Common myeloid progenitor, CD34-positive (primary cell): ENCODE results near the gene NOX5.

Source experiments
- CTCF ChIA-PET: fragments of 350-600 bp; sonication (Branson Sonifier 250); formaldehyde crosslinking; loops from one replicate; lab custom pipeline; 2021; ENCODE audit warnings: antibody characterized with exemption; lab: Charles Lee
- POLR2A ChIA-PET: fragments of 350-600 bp; sonication (Branson Sonifier 250); formaldehyde crosslinking; loops from one replicate; lab custom pipeline; 2021; ENCODE audit warnings: antibody characterized with exemption; lab: Charles Lee
- DNase-seq, 3 donors: peaks; one replicate each; pipeline versions ENCODE4 v3.0.0 to v3.0.0-alpha.2; 2013
- H3K27ac ChIP-seq, 2 experiments: 1 replicate in 1 of 2; 2 replicates in 1 of 2; pipeline ENCODE4 v1.7.0; 2013; ENCODE audit warnings: inconsistent platforms in 2 of 2, low read length in 2 of 2, mild to moderate bottlenecking in 2 of 2, low read depth in 1 of 2, moderate library complexity in 1 of 2; ENCODE audit not compliant: severe bottlenecking in 2 of 2, insufficient read depth in 1 of 2, poor library complexity in 1 of 2
- H3K27me3 ChIP-seq, 5 experiments: replicated peaks in 2 of 5; 1 replicate in 3 of 5; 2 replicates in 2 of 5; pipeline versions ENCODE4 v1.6.1 to v1.7.0; 2013; ENCODE audit warnings: low read length in 4 of 5, mild to moderate bottlenecking in 2 of 5, moderate library complexity in 2 of 5, inconsistent platforms in 1 of 5; ENCODE audit not compliant: insufficient read depth in 5 of 5, control insufficient read depth in 4 of 5
- H3K36me3 ChIP-seq, 4 experiments: 1 replicate in 2 of 4; 2 replicates in 2 of 4; pipeline versions ENCODE4 v1.6.1 to v1.7.0; 2013; ENCODE audit warnings: low read length in 3 of 4, control low read depth in 1 of 4, mild to moderate bottlenecking in 1 of 4; ENCODE audit not compliant: control insufficient read depth in 4 of 4, insufficient read depth in 4 of 4
- H3K4me1 ChIP-seq, 4 experiments: 1 replicate in 3 of 4; 2 replicates in 1 of 4; pipeline versions ENCODE4 v1.6.1 to v1.7.1; 2013; ENCODE audit warnings: low read length in 3 of 4, mild to moderate bottlenecking in 3 of 4, control low read depth in 1 of 4, inconsistent platforms in 1 of 4, moderate library complexity in 1 of 4; ENCODE audit not compliant: control insufficient read depth in 4 of 4, insufficient read depth in 4 of 4; ENCODE audit errors: control extremely low read depth in 1 of 4
- H3K4me3 ChIP-seq, 7 experiments: 1 replicate in 4 of 7; 2 replicates in 3 of 7; pipeline versions ENCODE4 v1.5.1 to v1.7.0; 2013; ENCODE audit warnings: mild to moderate bottlenecking in 7 of 7, low read length in 6 of 7, moderate library complexity in 6 of 7, inconsistent platforms in 2 of 7, low read depth in 2 of 7, control low read depth in 1 of 7; ENCODE audit not compliant: insufficient read depth in 4 of 7, control insufficient read depth in 1 of 7; ENCODE audit errors: extremely low read depth in 1 of 7
- H3K9me3 ChIP-seq, 5 experiments: 1 replicate in 4 of 5; 2 replicates in 1 of 5; pipeline versions ENCODE4 v1.6.1 to v1.7.1; 2013; ENCODE audit warnings: low read length in 4 of 5, mild to moderate bottlenecking in 2 of 5, inconsistent platforms in 1 of 5, low read depth in 1 of 5, moderate library complexity in 1 of 5; ENCODE audit not compliant: control insufficient read depth in 4 of 5, insufficient read depth in 2 of 5; ENCODE audit errors: control extremely low read depth in 1 of 5
- WGBS: methylation state at CpG from one replicate; pipeline ENCODE4 v1.1.5; 2013; ENCODE audit not compliant: insufficient coverage; 5-methylcytosine and 5-hydroxymethylcytosine counted together

NOX5 gene

GRCh38 chr15:69096196-69096595 is 81.7 kb downstream of the NOX5 start:
- Histone ChIP-seq H3K9me3 (no peaks in the 10 kb centered on the region), H3K4me3 (no peak overlapping the region), H3K36me3 (no peaks in the 10 kb centered on the region), H3K27me3 (no peaks in the 10 kb centered on the region), H3K27ac (no peak overlapping the region), H3K4me1 (peaks cover 0 to 9% (median 6%) of the 10 kb centered on the region in 4 experiments)
- ChIA-PET POLR2A (no interaction called here), CTCF (no interaction called here)
- no peak for DNase-seq
- 80% methylated on average over 1 of the region's 2 CpGs for WGBS

GRCh38 chr15:69096626-69097025 is 82.1 kb downstream of the NOX5 start:
- ChIA-PET POLR2A (no interaction called here), CTCF (no interaction called here)
- no CpG with 5 or more reads among the region's 2 CpGs for WGBS
- H3K4me1 ChIP-seq, result peaks cover 0 to 9% (median 6%) of the 10 kb centered on the region in 4 experiments
- no peaks in the 10 kb centered on the region for H3K9me3 ChIP-seq
- no peaks in the 10 kb centered on the region for H3K27me3 ChIP-seq
- H3K27ac ChIP-seq, result no peak overlapping the region
- H3K36me3 ChIP-seq, result no peaks in the 10 kb centered on the region
- no peak overlapping the region for H3K4me3 ChIP-seq
- DNase-seq, result no peak

GRCh38 chr15:69098771-69099170 is 84.3 kb downstream of the NOX5 start:
- ChIA-PET CTCF (interaction anchor here (1.1 kb wide), 1 partner anchor 17 kb away, joined by 3 read pairs; no protein-coding TSS in a partner anchor), POLR2A (no interaction called here)
- WGBS, result 87% methylated on average over 3 of the region's 7 CpGs

GRCh38 chr15:69099941-69100340 is 85.4 kb downstream of the NOX5 start:
- Histone ChIP-seq H3K4me1 (no peaks in the 10 kb centered on the region), H3K4me3 (no peak overlapping the region), H3K36me3 (no peaks in the 10 kb centered on the region), H3K27ac (no peak overlapping the region), H3K27me3 (no peaks in the 10 kb centered on the region), H3K9me3 (no peaks in the 10 kb centered on the region)
- ChIA-PET CTCF (interaction anchor here (1.4 kb wide), 1 partner anchor 14 kb away, joined by 3 read pairs; no protein-coding TSS in a partner anchor), POLR2A (interaction anchor here (0.9 kb wide), 1 partner anchor 29 kb away, joined by 3 read pairs; no protein-coding TSS in a partner anchor)
- DNase-seq, result peak in 1 of 3 donors; percentile 49
- WGBS, result 83% methylated on average over 3 of the region's 5 CpGs

More at GRCh38 chr15:69098771-69099170, 84.3 kb downstream of the NOX5 start:
- Histone ChIP-seq H3K27me3 (no peaks in the 10 kb centered on the region), H3K4me1 (no peaks in the 10 kb centered on the region), H3K36me3 (no peaks in the 10 kb centered on the region), H3K4me3 (no peak overlapping the region), H3K27ac (no peak overlapping the region), H3K9me3 (no peaks in the 10 kb centered on the region)
- DNase-seq, result no peak

GRCh38 chr15:69100821-69101220 is 86.3 kb downstream of the NOX5 start:
- ChIA-PET CTCF (no interaction called here), POLR2A (no interaction called here)
- H3K4me1 ChIP-seq, result no peaks in the 10 kb centered on the region
- no peak overlapping the region for H3K4me3 ChIP-seq
- WGBS, result 100% methylated on average over 2 of the region's 2 CpGs
- no peaks in the 10 kb centered on the region for H3K9me3 ChIP-seq
- H3K27ac ChIP-seq, result no peak overlapping the region
- no peaks in the 10 kb centered on the region for H3K36me3 ChIP-seq
- no peaks in the 10 kb centered on the region for H3K27me3 ChIP-seq
- DNase-seq, result no peak

GRCh38 chr15:69104050-69104750 is 89.7 kb downstream of the NOX5 start:
- Histone ChIP-seq H3K36me3 (no peaks in the 10 kb centered on the region), H3K27ac (no peak overlapping the region), H3K9me3 (no peaks in the 10 kb centered on the region), H3K4me1 (peaks cover 0 to 7% (median 5%) of the 10 kb centered on the region in 4 experiments), H3K27me3 (no peaks in the 10 kb centered on the region), H3K4me3 (no peak overlapping the region)
- WGBS, result 100% methylated on average over 5 of the region's 12 CpGs
- CTCF ChIA-PET, result no interaction called here
- POLR2A ChIA-PET, result no interaction called here
- no peak for DNase-seq

GRCh38 chr15:69105451-69105985 is 91.0 kb downstream of the NOX5 start:
- H3K27me3 ChIP-seq, result no peaks in the 10 kb centered on the region
- 100% methylated on average over 1 of the region's 3 CpGs for WGBS

More at GRCh38 chr15:69105451-69105985, 91.0 kb downstream of the NOX5 start:
- Histone ChIP-seq H3K36me3 (no peaks in the 10 kb centered on the region), H3K4me1 (peaks cover 0 to 7% (median 5%) of the 10 kb centered on the region in 4 experiments), H3K27ac (no peak overlapping the region), H3K4me3 (no peak overlapping the region), H3K9me3 (no peaks in the 10 kb centered on the region)
- CTCF ChIA-PET, result no interaction called here
- POLR2A ChIA-PET, result no interaction called here
- DNase-seq, result no peak
